Tibial artery (tissue), 4 donors: ENCODE measurements around the gene UTY.
"Not testable (repeated sequence)": the region's sequence is repeated elsewhere in the genome, so short reads cannot be mapped to it uniquely, and the experiment has no call there.

ENCODE experiments used
- DNase-seq, 2 donors: peaks; one replicate each; pipeline ENCODE4 v3.0.0-alpha.2; 2019
- H3K27ac ChIP-seq, 2 donors: fragments of 200-600 bp; sonication (generic) in 1 of 2; 1 replicate in 1 of 2; 2 replicates in 1 of 2; pipeline ENCODE4 v1.5.1; 2018 to 2019; ENCODE audit warnings: mild to moderate bottlenecking in 1 of 2
- H3K27me3 ChIP-seq, 2 donors: fragments of 200-600 bp; sonication (generic) in 1 of 2; one replicate each; pipeline versions ENCODE4 v1.5.1 to v1.6.0; 2016 to 2019
- H3K36me3 ChIP-seq, 3 donors: fragments of 200-600 bp; sonication (generic) in 2 of 3; one replicate each; pipeline ENCODE4 v1.5.1; 2016 to 2019; ENCODE audit warnings: mild to moderate bottlenecking in 2 of 3
- H3K4me1 ChIP-seq, 4 donors: fragments of 200-600 bp; sonication (generic) in 2 of 4; 1 replicate in 3 of 4; 2 replicates in 1 of 4; pipeline ENCODE4 v1.5.1; 2016 to 2019
- H3K4me3 ChIP-seq, 2 donors: fragments of 200-600 bp; sonication (generic) in 1 of 2; 1 replicate in 1 of 2; 2 replicates in 1 of 2; pipeline ENCODE4 v1.5.1; 2018 to 2019; ENCODE audit warnings: mild to moderate bottlenecking in 2 of 2
- H3K9me3 ChIP-seq, 3 donors: fragments of 200-600 bp; sonication (generic) in 1 of 3; one replicate each; pipeline ENCODE4 v1.5.1; 2016 to 2019
- CTCF ChIP-seq, 2 experiments: fragments of 200-600 bp in 1 of 2; fragments of 450-650 bp in 1 of 2; IDR thresholded peaks; one replicate each; pipeline ENCODE4 v1.5.1; 2017 to 2019; ENCODE audit warnings: antibody characterized with exemption in 2 of 2, mild to moderate bottlenecking in 1 of 2, moderate library complexity in 1 of 2
- intact Hi-C: fragments of 100-400 bp; cut with DNase I; formaldehyde crosslinking; loops from one replicate; pipeline ENCODE4 v1.15.0; 2023; ENCODE audit warnings: low total_unique reads

The UTY gene

GRCh38 chrY:13296176-13296890 lies 183.5 kb downstream of the UTY start:
- Histone ChIP-seq H3K9me3 (no peaks in the 10 kb centered on the region), H3K27me3 (no peaks in the 10 kb centered on the region), H3K36me3 (peaks cover 0 to 5% (median 0%) of the 10 kb centered on the region in 3 donors), H3K27ac (no peak overlapping the region), H3K4me3 (no peak overlapping the region), H3K4me1 (no peaks in the 10 kb centered on the region)
- intact Hi-C loops: no loop called here
- DNase-seq: no peak
- no peak for TF ChIP-seq CTCF (IDR thresholded peaks at IDR 0.05)

DNA sequence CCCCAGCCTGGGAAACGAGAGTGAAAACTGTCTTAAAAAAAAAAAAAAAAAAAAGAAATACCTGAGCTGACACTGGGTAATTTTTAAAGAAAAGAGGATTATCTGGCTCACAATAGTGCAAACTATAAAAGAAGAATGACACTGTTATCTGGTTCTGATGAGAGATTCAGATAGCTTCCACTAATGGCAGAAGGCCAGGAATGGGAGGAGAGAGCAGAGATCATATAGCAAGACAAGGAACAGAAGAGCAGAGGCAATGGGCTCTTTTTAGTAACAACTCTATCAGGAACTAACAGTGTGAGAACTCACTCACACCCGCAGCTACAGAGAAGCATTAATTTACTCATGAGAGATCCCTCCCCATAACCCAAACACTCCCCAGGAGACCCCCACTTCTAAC lies 184.8 kb downstream of the UTY start:
- Histone ChIP-seq H3K36me3 (peaks cover 0 to 5% (median 0%) of the 10 kb centered on the region in 3 donors), H3K9me3 (no peaks in the 10 kb centered on the region), H3K27ac (no peak overlapping the region), H3K4me1 (no peaks in the 10 kb centered on the region), H3K4me3 (no peak overlapping the region), H3K27me3 (no peaks in the 10 kb centered on the region)
- intact Hi-C loops: no loop called here
- TF ChIP-seq CTCF (IDR thresholded peaks at IDR 0.05): no peak
- no peak for DNase-seq

DNA sequence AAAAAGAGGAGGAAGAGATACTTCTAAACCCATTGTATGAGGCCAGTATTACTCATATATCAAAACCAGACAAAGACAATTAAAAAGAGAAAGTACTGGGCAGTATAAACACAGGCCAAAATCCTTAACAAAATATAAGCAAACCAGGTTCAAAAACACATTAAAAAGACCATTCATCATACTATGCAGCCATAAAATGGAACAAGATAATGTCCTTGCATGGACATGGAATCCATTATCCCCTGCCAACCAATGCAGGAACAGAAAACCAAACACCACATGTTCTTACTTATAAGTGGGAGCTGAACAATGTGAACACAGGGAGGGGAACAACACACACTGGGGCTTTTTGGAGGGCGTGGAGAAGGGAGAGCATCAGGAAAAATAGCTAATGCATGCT lies 188.6 kb downstream of the UTY start:
- no peak for DNase-seq
- no peaks in the 10 kb centered on the region for H3K9me3 ChIP-seq
- H3K27ac ChIP-seq: no peak overlapping the region
- no peak for TF ChIP-seq CTCF (IDR thresholded peaks at IDR 0.05)
- intact Hi-C loops: no loop called here
- no peaks in the 10 kb centered on the region for H3K27me3 ChIP-seq
- H3K4me3 ChIP-seq: no peak overlapping the region
- no peaks in the 10 kb centered on the region for H3K4me1 ChIP-seq
- H3K36me3 ChIP-seq: peaks cover 0 to 13% (median 0%) of the 10 kb centered on the region in 3 donors

DNA sequence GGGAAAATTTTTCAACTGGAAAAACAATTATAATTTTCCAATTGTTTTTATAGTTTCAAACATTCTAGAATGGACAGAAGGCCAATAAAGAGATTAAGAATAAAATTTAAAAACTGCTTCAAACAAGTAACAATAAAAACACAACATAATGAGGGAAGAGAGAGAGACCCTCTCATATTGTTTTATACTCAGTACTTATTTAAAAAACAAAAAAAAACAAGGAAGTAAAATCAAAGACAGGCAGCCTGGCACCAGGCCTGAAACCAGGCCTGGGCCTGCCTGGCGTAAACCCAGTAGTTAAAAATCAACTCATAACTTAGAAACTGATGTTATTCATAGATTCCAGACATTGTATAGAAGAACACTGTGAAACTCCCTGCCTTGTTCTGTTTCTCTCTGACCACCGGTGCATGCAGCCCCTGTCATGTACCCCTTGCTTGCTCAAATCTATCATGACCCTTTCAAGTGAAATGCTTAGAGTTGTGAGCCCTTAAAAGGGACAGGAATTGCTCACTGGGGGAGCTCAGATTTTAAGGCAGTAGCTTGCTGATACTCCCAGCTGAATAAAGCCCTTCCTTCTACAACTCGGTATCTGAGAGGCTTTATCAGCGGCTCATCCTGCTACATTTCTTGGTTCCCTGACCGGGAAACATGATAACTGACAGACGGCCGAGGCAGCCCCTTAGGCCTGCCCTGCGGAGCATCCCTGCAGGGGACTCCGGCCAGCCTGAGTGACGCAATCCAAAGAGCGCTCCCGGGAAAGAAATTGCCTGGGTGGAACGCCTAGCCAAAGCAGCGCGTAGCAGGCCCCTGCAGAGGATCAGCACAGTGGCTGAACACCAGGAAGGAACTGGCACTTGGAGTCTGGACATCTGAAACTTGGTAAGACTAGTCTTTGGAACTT lies 197.4 kb downstream of the UTY start:
- H3K4me3 ChIP-seq, H3K36me3 ChIP-seq, H3K27me3 ChIP-seq, H3K9me3 ChIP-seq, intact Hi-C loops, H3K4me1 ChIP-seq: not testable (repeated sequence)
- peak; percentile 20 to 66 for DNase-seq
- H3K27ac ChIP-seq: peak overlapping the region; percentile 17 to 33

DNA sequence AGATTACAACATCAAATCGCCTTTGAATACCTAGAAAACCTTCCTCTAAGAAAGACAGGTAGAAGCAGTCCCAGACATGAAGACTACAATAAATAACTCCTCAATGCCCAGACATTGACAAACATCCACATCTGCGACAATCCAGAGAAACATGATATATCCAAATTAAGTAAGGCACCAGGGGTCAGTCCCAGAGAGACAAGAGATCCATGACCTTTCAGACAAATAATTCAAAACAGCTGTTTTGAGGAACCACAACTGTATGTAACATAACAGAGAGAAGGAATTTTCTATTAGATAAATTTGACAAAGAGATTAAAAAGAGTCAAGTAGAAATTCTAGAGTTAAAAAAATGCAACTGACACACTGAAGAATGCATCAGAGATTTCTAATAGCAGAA lies 200.3 kb downstream of the UTY start:
- no peaks in the 10 kb centered on the region for H3K36me3 ChIP-seq
- no peak overlapping the region for H3K27ac ChIP-seq
- no peaks in the 10 kb centered on the region for H3K27me3 ChIP-seq
- H3K4me1 ChIP-seq: peaks cover 0 to 8% (median 3%) of the 10 kb centered on the region in 4 donors
- no peak for DNase-seq
- intact Hi-C loops: no loop called here
- TF ChIP-seq CTCF (IDR thresholded peaks at IDR 0.05): no peak
- no peak overlapping the region for H3K4me3 ChIP-seq
- H3K9me3 ChIP-seq: no peaks in the 10 kb centered on the region

DNA sequence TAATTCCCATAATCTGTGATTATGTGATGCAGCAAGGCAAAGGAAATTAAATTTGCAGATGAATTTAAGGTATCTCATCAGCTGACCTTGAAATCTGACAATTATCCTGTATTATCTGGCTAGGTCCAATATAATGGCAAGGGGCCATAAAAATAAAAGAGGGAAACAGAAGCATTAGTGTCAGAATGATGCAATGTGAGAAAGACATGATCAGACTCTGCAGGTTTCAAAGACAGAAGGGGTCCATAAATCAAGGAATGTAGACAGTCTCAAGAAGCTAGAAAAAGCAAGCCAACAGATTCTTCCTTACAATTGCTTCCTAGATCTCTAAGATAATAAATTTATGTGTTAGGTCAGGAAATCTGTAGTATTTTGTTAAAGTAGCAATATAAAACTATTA lies 208.1 kb downstream of the UTY start:
- H3K27me3 ChIP-seq: no peaks in the 10 kb centered on the region
- H3K27ac ChIP-seq: no peak overlapping the region
- intact Hi-C loops: no loop called here
- H3K4me3 ChIP-seq: no peak overlapping the region
- H3K36me3 ChIP-seq: peaks cover 0 to 15% (median 0%) of the 10 kb centered on the region in 3 donors
- no peak for TF ChIP-seq CTCF (IDR thresholded peaks at IDR 0.05)
- DNase-seq: no peak
- no peaks in the 10 kb centered on the region for H3K9me3 ChIP-seq
- no peaks in the 10 kb centered on the region for H3K4me1 ChIP-seq

GRCh38 chrY:13253941-13254440 lies 225.8 kb downstream of the UTY start:
- H3K4me3 ChIP-seq, H3K27me3 ChIP-seq, H3K4me1 ChIP-seq, H3K9me3 ChIP-seq, intact Hi-C loops, H3K36me3 ChIP-seq, H3K27ac ChIP-seq, DNase-seq: not testable (repeated sequence)
